Esophagus muscularis mucosa (tissue), 4 donors: ENCODE results near the gene CSRP1. TPM values are rescaled to one million over a fixed set of nuclear protein-coding genes. Genes with fewer than 3 reads are reported as not detected.

ENCODE experiments used
- DNase-seq: peaks from one replicate; pipeline ENCODE4 v3.0.0-alpha.2; 2017; ENCODE audit errors: extremely low spot score
- H3K27ac ChIP-seq, 4 donors: fragments of 200-600 bp; sonication (generic); replicated peaks in 1 of 4; 1 replicate in 3 of 4; 2 replicates in 1 of 4; pipeline ENCODE4 v1.5.1; 2016 to 2019; ENCODE audit warnings: mild to moderate bottlenecking in 1 of 4
- H3K27me3 ChIP-seq, 4 donors: fragments of 200-600 bp; sonication (generic); one replicate each; pipeline versions ENCODE4 v1.5.1 to v1.6.0; 2016 to 2019
- H3K36me3 ChIP-seq, 4 donors: fragments of 200-600 bp; sonication (generic); one replicate each; pipeline ENCODE4 v1.5.1; 2016 to 2019
- H3K4me1 ChIP-seq, 4 donors: fragments of 200-600 bp; sonication (generic); one replicate each; pipeline ENCODE4 v1.5.1; 2016 to 2019
- H3K4me3 ChIP-seq, 4 donors: fragments of 200-600 bp; sonication (generic); 1 replicate in 2 of 4; 2 replicates in 2 of 4; pipeline ENCODE4 v1.5.1; 2016 to 2019; ENCODE audit warnings: mild to moderate bottlenecking in 4 of 4, moderate library complexity in 1 of 4
- H3K9me3 ChIP-seq, 4 donors: fragments of 200-600 bp; sonication (generic); 1 replicate in 3 of 4; 2 replicates in 1 of 4; pipeline ENCODE4 v1.5.1; 2016 to 2019
- CTCF ChIP-seq, 3 experiments: fragments of 200-600 bp in 2 of 3; fragments of 450-650 bp in 1 of 3; sonication (generic) in 2 of 3; IDR thresholded peaks; one replicate each; pipeline ENCODE4 v1.5.1; 2017 to 2019; ENCODE audit warnings: antibody characterized with exemption in 3 of 3, mild to moderate bottlenecking in 2 of 3, moderate library complexity in 1 of 3
- EP300 ChIP-seq: sonication (generic); formaldehyde crosslinking; IDR thresholded peaks from one replicate; pipeline ENCODE4 v1.6.1; 2017; ENCODE audit warnings: antibody characterized with exemption
- POLR2A ChIP-seq: fragments of 450-650 bp; IDR thresholded peaks from one replicate; pipeline ENCODE4 v1.6.1; 2017; ENCODE audit warnings: antibody characterized with exemption, moderate library complexity, mild to moderate bottlenecking, low read depth
- POLR2AphosphoS5 ChIP-seq, 2 donors: sonication (generic); formaldehyde crosslinking; IDR thresholded peaks; one replicate each; pipeline ENCODE4 v1.6.1; 2017; ENCODE audit warnings: antibody characterized with exemption in 2 of 2
- WGBS: methylation state at CpG from one replicate; pipeline ENCODE4 v1.1.5; 2018; 5-methylcytosine and 5-hydroxymethylcytosine counted together
- intact Hi-C: fragments of 100-400 bp; cut with DNase I; formaldehyde crosslinking; loops from one replicate; pipeline ENCODE4 v1.15.1; 2023
- total RNA-seq, 4 donors: library from RNA; depleted of rRNA; stranded (reverse); fragments of >200 nt; gene quantifications; one replicate each; pipeline versions ENCODE4 v1.1.0 to v1.2.1, GENCODE V29; 2016

The CSRP1 gene
- total RNA-seq, 4 donors from 2014 or later: 3,645 to 7,984 (median 5,321) TPM

GRCh38 chr1:201540846-201541735 lies 34.2 kb upstream of the CSRP1 start:
- Histone ChIP-seq H3K4me1 (peaks cover 53 to 79% (median 60%) of the 10 kb centered on the region in 4 donors), H3K36me3 (no peaks in the 10 kb centered on the region), H3K9me3 (no peaks in the 10 kb centered on the region), H3K27me3 (no peaks in the 10 kb centered on the region), H3K4me3 (peak overlapping the region; percentile 70 to 81 (median 74)), H3K27ac (peak overlapping the region; percentile 38 to 87 (median 85))
- intact Hi-C loops: no loop called here
- 89% methylated on average over 11 of the region's 12 CpGs for WGBS
- DNase-seq: no peak
- TF ChIP-seq EP300 (no peak), CTCF (IDR thresholded peaks at IDR 0.05) (no peak), POLR2A (no peak), POLR2AphosphoS5 (IDR thresholded peaks at IDR 0.05) (no peak)

GRCh38 chr1:201539561-201540431 lies 32.9 kb upstream of the CSRP1 start:
- TF ChIP-seq POLR2AphosphoS5 (IDR thresholded peaks at IDR 0.05) (peak; percentile 31 to 55), CTCF (IDR thresholded peaks at IDR 0.05) (no peak)
- Histone ChIP-seq H3K9me3 (no peaks in the 10 kb centered on the region), H3K27me3 (no peaks in the 10 kb centered on the region), H3K4me1 (peaks cover 65 to 88% (median 73%) of the 10 kb centered on the region in 4 donors), H3K4me3 (peak overlapping the region; percentile 70 to 81 (median 74)), H3K36me3 (no peaks in the 10 kb centered on the region), H3K27ac (peak overlapping the region; percentile 84 to 87 (median 85))
- intact Hi-C loops: no loop called here
- no peak for DNase-seq
- WGBS: 1% methylated on average over 22 of the region's 47 CpGs

DNA sequence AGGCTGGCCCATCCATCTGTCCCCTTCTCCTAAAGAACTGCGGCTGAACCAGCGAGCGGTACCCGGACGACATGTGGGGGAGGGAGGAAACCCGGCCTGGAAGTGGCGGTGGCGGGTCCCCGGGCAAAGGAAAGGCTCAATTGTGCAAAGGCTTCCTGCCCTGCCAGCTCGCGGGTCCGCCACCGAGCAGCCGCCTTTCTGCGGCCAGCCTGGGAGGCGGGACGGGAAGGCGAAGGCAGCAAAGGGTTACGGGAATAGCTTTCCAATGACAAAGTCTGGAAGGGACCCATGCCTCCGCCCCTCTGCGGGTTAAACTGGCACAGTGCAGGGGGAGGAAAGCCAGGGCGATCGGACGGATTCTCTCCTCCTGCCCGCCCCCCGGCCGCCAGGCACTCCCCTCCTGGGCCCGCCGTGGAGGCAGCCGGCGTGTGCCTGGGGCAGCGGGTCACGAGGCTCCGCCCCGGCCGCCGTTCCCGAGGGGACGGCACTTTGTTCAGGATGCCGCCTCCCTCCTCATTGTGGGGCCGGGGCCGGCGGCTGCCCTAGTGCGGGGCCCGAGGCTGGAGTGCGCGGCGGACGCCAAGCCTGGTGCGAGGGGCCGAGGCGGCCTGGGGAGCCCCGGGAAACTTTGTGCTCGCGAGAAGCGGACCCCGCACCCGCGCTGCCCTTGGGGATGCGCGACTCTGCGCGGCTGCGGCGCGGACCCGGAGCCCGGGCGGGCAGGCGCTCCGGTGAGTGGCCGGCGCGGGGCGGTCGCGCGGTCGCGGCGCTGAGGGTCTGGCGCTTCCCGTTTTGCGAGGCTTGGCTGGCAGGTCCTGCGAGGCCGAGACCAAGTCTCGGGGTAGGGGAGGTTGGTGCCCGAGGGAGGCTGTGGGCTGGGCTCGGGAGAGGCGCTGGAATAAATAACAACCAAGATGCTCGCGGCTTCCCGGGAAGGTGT lies 32.0 kb upstream of the CSRP1 start, which contains the start of gene NAV1:
Gene NAV1 (plus strand): TSS at position 516 of the 940 bp plus-strand sequence. CDS start 83,758 bp downstream, outside the sequence.
- Histone ChIP-seq H3K4me3 (peak within 1 kb of the TSS; percentile 70 to 81 (median 74)), H3K36me3 (no peaks in the 10 kb centered on the region), H3K27me3 (no peaks in the 10 kb centered on the region), H3K9me3 (no peaks in the 10 kb centered on the region), H3K27ac (peak within 1 kb of the TSS; percentile 84 to 87 (median 85)), H3K4me1 (peaks cover 64 to 88% (median 81%) of the 10 kb centered on the region in 4 donors)
- WGBS: 0% methylated on average over 30 of the region's 93 CpGs
- intact Hi-C loops: no loop called here
- TF ChIP-seq POLR2AphosphoS5 (IDR thresholded peaks at IDR 0.05): peak; percentile 76 to 79
- TF ChIP-seq EP300: no peak
- TF ChIP-seq POLR2A: peak; percentile 46
- TF ChIP-seq CTCF (IDR thresholded peaks at IDR 0.05): peak in 1 of 3 experiments; percentile 14
- DNase-seq: no peak
